ENCODE results near the gene PRDM16.

GRCh38 chr1:3463013-3463385 lies 394.0 kb downstream of the PRDM16 start:
- TF ChIP-seq ARNTL (CRISPR knock-in tag; IDR thresholded peaks at IDR 0.05; ENCODE audit: borderline replicate concordance, low read depth) (no peak), ZFP3 (CRISPR knock-in tag; IDR thresholded peaks at IDR 0.05) (no peak), ZNF565 (CRISPR knock-in tag; conservative IDR thresholded peaks at IDR 0.05; ENCODE audit: low read depth) (no peak)
